ENCODE measurements around the gene MAFF. TPM values are rescaled to one million over a fixed set of nuclear protein-coding genes. Genes with fewer than 3 reads are reported as not detected.
A peak's percentile ranks its signal among the peaks of the same experiment; 100 is the strongest.

The MAFF gene
- total and polyA plus RNA-seq, 3 experiments from 2014 or later, result 4.6 to 7.8 (median 7.4) TPM

DNA sequence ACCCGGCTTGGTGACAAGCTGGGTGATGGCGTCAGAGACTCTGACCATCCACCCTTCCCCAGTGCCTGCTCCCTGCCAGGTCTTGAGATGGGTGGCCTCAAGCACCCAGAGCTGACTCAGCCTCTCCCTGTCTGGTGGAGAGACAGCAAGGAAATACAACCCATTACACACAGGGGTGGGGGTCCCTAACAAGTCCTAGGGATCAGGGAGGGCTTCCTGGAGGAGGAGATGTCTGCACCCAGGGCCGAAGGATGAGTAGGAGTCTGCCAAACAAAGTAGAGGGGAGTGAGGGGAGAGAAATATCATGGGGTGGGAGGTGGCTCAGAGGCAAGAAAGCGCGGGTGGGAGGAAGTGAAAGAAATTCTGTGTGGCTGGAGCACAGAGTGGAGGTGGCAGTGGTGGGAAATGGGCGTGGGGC is 6.8 kb downstream of the MAFF start:
- Mint-ChIP-seq H3K4me3 (no peak overlapping the region), H3K27me3 (peaks cover 0 to 2% of the 10 kb centered on the region in 2 donors), H3K27ac (peak overlapping the region in 2 of 8 donors; percentile 50 to 57), H3K4me1 (peaks cover 22 to 26% (median 24%) of the 10 kb centered on the region in 3 donors), H3K36me3 (peaks cover 0 to 1% (median 0%) of the 10 kb centered on the region in 3 donors), H3K9me3 (no peaks in the 10 kb centered on the region)
- no peaks in the 10 kb centered on the region for H3K36me3 ChIP-seq (ENCODE audit: insufficient read depth, low read length)
- CTCF ChIA-PET, result no interaction called here
- H3K27ac ChIP-seq (ENCODE audit: low read depth, low read length), result no peak overlapping the region
- POLR2A ChIA-PET, result no interaction called here
- no peak for DNase-seq
- no peaks in the 10 kb centered on the region for H3K9me3 ChIP-seq (ENCODE audit: low read length)
- H3K4me3 ChIP-seq (ENCODE audit: low read length), result no peak overlapping the region
- peaks cover 13% of the 10 kb centered on the region for H3K4me1 ChIP-seq (ENCODE audit: insufficient read depth, low read length)
- no peaks in the 10 kb centered on the region for H3K27me3 ChIP-seq (ENCODE audit: insufficient read depth, low read length, poor library complexity, severe bottlenecking)

DNA sequence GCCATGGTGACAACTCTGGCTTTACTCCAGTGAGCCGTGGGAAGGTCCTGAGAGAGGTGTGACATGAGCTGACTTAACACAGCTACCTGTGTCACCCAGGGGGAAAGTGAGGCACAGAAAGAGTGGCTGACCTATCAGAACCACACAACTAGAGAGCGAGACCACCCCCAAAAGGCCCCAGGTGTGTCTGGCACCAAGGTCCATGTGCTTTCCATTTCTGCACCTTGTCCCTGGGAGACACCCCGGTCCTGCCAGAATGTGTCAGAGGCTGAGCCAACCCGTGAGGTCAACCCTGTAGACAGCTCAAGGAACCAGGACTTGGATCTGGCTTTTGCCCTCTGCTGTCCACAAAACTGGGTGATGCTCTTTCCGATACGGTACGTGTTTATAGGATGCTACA is 9.8 kb downstream of the MAFF start:
- peak overlapping the region in 1 of 8 donors; percentile 69 for H3K27ac Mint-ChIP-seq
- DNase-seq, result no peak
- H3K36me3 Mint-ChIP-seq, result peaks cover 0 to 4% (median 2%) of the 10 kb centered on the region in 3 donors
- Histone ChIP-seq H3K27me3 (ENCODE audit: insufficient read depth, low read length, poor library complexity, severe bottlenecking) (no peaks in the 10 kb centered on the region), H3K4me3 (ENCODE audit: low read length) (no peak overlapping the region), H3K4me1 (ENCODE audit: insufficient read depth, low read length) (peaks cover 8% of the 10 kb centered on the region), H3K36me3 (ENCODE audit: insufficient read depth, low read length) (no peaks in the 10 kb centered on the region), H3K27ac (ENCODE audit: low read depth, low read length) (no peak overlapping the region), H3K9me3 (ENCODE audit: low read length) (no peaks in the 10 kb centered on the region)
- ChIA-PET CTCF (no interaction called here), POLR2A (interaction anchor here (0.7 kb wide), 1 partner anchor 10 kb away, joined by 4 read pairs; the partner anchor contains the start of gene MAFF)
- H3K9me3 Mint-ChIP-seq, result no peaks in the 10 kb centered on the region
- H3K4me1 Mint-ChIP-seq, result peaks cover 11 to 27% (median 13%) of the 10 kb centered on the region in 3 donors
- no peak overlapping the region for H3K4me3 Mint-ChIP-seq
- H3K27me3 Mint-ChIP-seq, result peaks cover 0 to 2% of the 10 kb centered on the region in 2 donors

- Mint-ChIP-seq H3K27me3 (peaks cover 0 to 2% of the 10 kb centered on the region in 2 donors), H3K36me3 (peaks cover 0 to 4% (median 2%) of the 10 kb centered on the region in 3 donors), H3K4me1 (peaks cover 11 to 28% (median 13%) of the 10 kb centered on the region in 3 donors), H3K9me3 (no peaks in the 10 kb centered on the region), H3K27ac (peak overlapping the region in 2 of 8 donors; percentile 29 to 56), H3K4me3 (peak overlapping the region in 1 of 7 donors; percentile 40)
- Histone ChIP-seq H3K36me3 (ENCODE audit: insufficient read depth, low read length) (no peaks in the 10 kb centered on the region), H3K4me3 (ENCODE audit: low read length) (no peak overlapping the region), H3K4me1 (ENCODE audit: insufficient read depth, low read length) (peaks cover 8% of the 10 kb centered on the region), H3K9me3 (ENCODE audit: low read length) (no peaks in the 10 kb centered on the region), H3K27me3 (ENCODE audit: insufficient read depth, low read length, poor library complexity, severe bottlenecking) (no peaks in the 10 kb centered on the region), H3K27ac (ENCODE audit: low read depth, low read length) (no peak overlapping the region)
- ChIA-PET CTCF (no interaction called here), POLR2A (no interaction called here)
- DNase-seq, result no peak
Observed at GRCh38 chr22:38212442-38212841, 10.6 kb downstream of the MAFF start.

DNA sequence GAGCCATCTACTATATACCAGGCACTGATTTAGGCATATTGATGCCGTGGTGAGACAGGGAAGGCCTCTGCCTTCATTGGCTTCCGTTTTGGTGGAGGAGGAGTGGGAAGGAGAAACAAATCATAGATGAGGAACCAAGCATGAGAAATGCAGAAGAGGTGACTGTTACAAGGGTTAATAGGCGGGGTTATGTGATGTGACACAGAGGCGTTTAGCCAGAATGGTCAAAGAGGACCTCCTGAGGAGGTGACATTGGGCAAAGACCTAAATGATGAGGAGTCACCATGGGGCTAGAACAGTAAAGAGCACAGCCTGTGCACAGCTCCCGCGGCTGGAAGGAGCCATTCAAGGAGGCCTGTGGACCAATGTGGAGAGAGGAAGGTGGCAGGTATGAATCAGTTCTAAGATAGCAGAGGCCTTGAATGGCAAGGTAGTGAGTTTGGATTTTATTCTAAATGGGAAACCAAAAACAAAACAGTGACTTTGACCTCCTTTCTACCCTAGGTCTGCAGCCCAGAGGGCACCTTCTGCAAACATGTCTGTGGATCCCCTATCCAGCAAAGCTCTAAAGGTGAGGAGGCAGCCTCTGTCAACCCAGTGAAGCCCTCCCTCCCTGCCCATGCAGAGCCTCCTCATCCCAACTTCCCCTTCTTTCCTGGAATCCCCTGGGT is 11.7 kb downstream of the MAFF start:
- no peak overlapping the region for H3K4me3 ChIP-seq (ENCODE audit: low read length)
- H3K9me3 ChIP-seq (ENCODE audit: low read length), result no peaks in the 10 kb centered on the region
- H3K4me1 ChIP-seq (ENCODE audit: insufficient read depth, low read length), result peaks cover 8% of the 10 kb centered on the region
- H3K27me3 ChIP-seq (ENCODE audit: insufficient read depth, low read length, poor library complexity, severe bottlenecking), result no peaks in the 10 kb centered on the region
- Mint-ChIP-seq H3K4me1 (peaks cover 19 to 35% (median 19%) of the 10 kb centered on the region in 3 donors), H3K27me3 (peaks cover 0 to 2% of the 10 kb centered on the region in 2 donors), H3K4me3 (peak overlapping the region in 6 of 7 donors; percentile 1 to 64 (median 38)), H3K9me3 (no peaks in the 10 kb centered on the region), H3K36me3 (peaks cover 0 to 3% (median 2%) of the 10 kb centered on the region in 3 donors), H3K27ac (peak overlapping the region; percentile 12 to 93 (median 75))
- DNase-seq, result no peak
- no peak overlapping the region for H3K27ac ChIP-seq (ENCODE audit: low read depth, low read length)
- ChIA-PET CTCF (interaction anchor here (1.9 to 2.5 kb wide), 2 partner anchors 11 to 98 kb away, joined by 7 to 10 read pairs; partner anchors contain the start of gene MAFF), POLR2A (interaction anchor here (1.6 kb wide), 1 partner anchor 12 kb away, joined by 11 read pairs; the partner anchor contains the start of gene MAFF)
- no peaks in the 10 kb centered on the region for H3K36me3 ChIP-seq (ENCODE audit: insufficient read depth, low read length)

DNA sequence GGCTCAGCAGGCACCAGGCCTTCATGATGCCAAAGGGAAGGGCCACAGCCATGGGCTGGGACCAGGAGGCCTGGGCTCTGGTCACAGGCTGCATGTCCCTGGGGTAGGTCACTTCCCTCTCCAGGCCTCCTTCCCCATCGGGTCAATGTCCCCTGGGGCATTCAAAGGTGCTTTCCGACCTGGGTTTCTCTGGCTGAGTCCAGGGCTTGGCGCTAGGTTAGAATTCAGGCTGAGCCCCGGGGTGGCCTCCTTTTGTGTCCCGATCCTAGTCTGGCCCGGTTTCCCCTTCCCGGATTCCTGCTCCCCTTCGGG is 12.2 kb downstream of the MAFF start:
- no peak overlapping the region for H3K4me3 ChIP-seq (ENCODE audit: low read length)
- H3K27ac ChIP-seq (ENCODE audit: low read depth, low read length), result no peak overlapping the region
- peaks cover 0 to 2% of the 10 kb centered on the region in 2 donors for H3K27me3 Mint-ChIP-seq
- no peaks in the 10 kb centered on the region for H3K36me3 ChIP-seq (ENCODE audit: insufficient read depth, low read length)
- POLR2A ChIA-PET, result interaction anchor here (1.1 to 1.6 kb wide), 3 partner anchors 11 to 32 kb away, joined by 4 to 11 read pairs (median 9); partner anchors contain the start of genes MAFF and PLA2G6
- CTCF ChIA-PET, result interaction anchor here (0.6 to 2.5 kb wide), 4 partner anchors 12 to 99 kb away, joined by 3 to 10 read pairs (median 5); partner anchors contain the start of gene MAFF
- peaks cover 12% of the 10 kb centered on the region for H3K4me1 ChIP-seq (ENCODE audit: insufficient read depth, low read length)
- no peaks in the 10 kb centered on the region for H3K9me3 Mint-ChIP-seq
- peaks cover 20 to 40% (median 24%) of the 10 kb centered on the region in 3 donors for H3K4me1 Mint-ChIP-seq
- no peaks in the 10 kb centered on the region for H3K9me3 ChIP-seq (ENCODE audit: low read length)
- H3K36me3 Mint-ChIP-seq, result peaks cover 0 to 3% (median 2%) of the 10 kb centered on the region in 3 donors
- peak overlapping the region in 2 of 8 donors; percentile 75 to 84 for H3K27ac Mint-ChIP-seq
- H3K27me3 ChIP-seq (ENCODE audit: insufficient read depth, low read length, poor library complexity, severe bottlenecking), result no peaks in the 10 kb centered on the region
- H3K4me3 Mint-ChIP-seq, result peak overlapping the region in 4 of 7 donors; percentile 50 to 71 (median 58)
- no peak for DNase-seq

- Histone ChIP-seq H3K9me3 (ENCODE audit: low read length) (no peaks in the 10 kb centered on the region), H3K4me3 (ENCODE audit: low read length) (peak overlapping the region; percentile 26), H3K36me3 (ENCODE audit: insufficient read depth, low read length) (no peaks in the 10 kb centered on the region), H3K27me3 (ENCODE audit: insufficient read depth, low read length, poor library complexity, severe bottlenecking) (no peaks in the 10 kb centered on the region), H3K4me1 (ENCODE audit: insufficient read depth, low read length) (peaks cover 14% of the 10 kb centered on the region), H3K27ac (ENCODE audit: low read depth, low read length) (no peak overlapping the region)
- DNase-seq, result peak; percentile 67 to 83 (median 70)
- Mint-ChIP-seq H3K9me3 (no peaks in the 10 kb centered on the region), H3K27me3 (peaks cover 0 to 2% of the 10 kb centered on the region in 2 donors), H3K4me3 (peak overlapping the region; percentile 23 to 71 (median 55)), H3K27ac (peak overlapping the region in 5 of 8 donors; percentile 57 to 84 (median 76)), H3K4me1 (peaks cover 25 to 45% (median 29%) of the 10 kb centered on the region in 3 donors), H3K36me3 (peaks cover 0 to 3% (median 2%) of the 10 kb centered on the region in 3 donors)
- POLR2A ChIA-PET, result interaction anchor here (1.1 to 1.6 kb wide), 3 partner anchors 11 to 33 kb away, joined by 4 to 11 read pairs (median 9); partner anchors contain the start of genes MAFF and PLA2G6
- CTCF ChIA-PET, result interaction anchor here (0.6 to 2.5 kb wide), 5 partner anchors 12 to 162 kb away, joined by 3 to 10 read pairs (median 4); partner anchors contain the start of gene MAFF
Observed at GRCh38 chr22:38214302-38215056, 12.7 kb downstream of the MAFF start.

GRCh38 chr22:38215156-38216038 is 13.6 kb downstream of the MAFF start:
- DNase-seq, result no peak
- H3K27me3 ChIP-seq (ENCODE audit: insufficient read depth, low read length, poor library complexity, severe bottlenecking), result no peaks in the 10 kb centered on the region
- no peaks in the 10 kb centered on the region for H3K36me3 ChIP-seq (ENCODE audit: insufficient read depth, low read length)
- CTCF ChIA-PET, result interaction anchor here (0.9 to 2.5 kb wide), 4 partner anchors 13 to 163 kb away, joined by 3 to 10 read pairs (median 6); partner anchors contain the start of gene MAFF
- no peak overlapping the region for H3K4me3 ChIP-seq (ENCODE audit: low read length)
- H3K27ac ChIP-seq (ENCODE audit: low read depth, low read length), result no peak overlapping the region
- peaks cover 14% of the 10 kb centered on the region for H3K4me1 ChIP-seq (ENCODE audit: insufficient read depth, low read length)
- H3K9me3 ChIP-seq (ENCODE audit: low read length), result no peaks in the 10 kb centered on the region
- POLR2A ChIA-PET, result interaction anchor here (1.1 to 1.6 kb wide), 3 partner anchors 12 to 34 kb away, joined by 4 to 11 read pairs (median 9); partner anchors contain the start of genes MAFF and PLA2G6
- Mint-ChIP-seq H3K4me1 (peaks cover 23 to 44% (median 30%) of the 10 kb centered on the region in 3 donors), H3K27ac (peak overlapping the region in 6 of 8 donors; percentile 48 to 81 (median 66)), H3K27me3 (peaks cover 0 to 2% of the 10 kb centered on the region in 2 donors), H3K36me3 (peaks cover 0 to 3% (median 2%) of the 10 kb centered on the region in 3 donors), H3K9me3 (no peaks in the 10 kb centered on the region), H3K4me3 (peak overlapping the region in 6 of 7 donors; percentile 34 to 73 (median 50))

Measured in CD8-positive, alpha-beta memory T cell (primary cell).